Keratinocyte (primary cell): ENCODE results near the gene SCRN1.

Experiments used
- EZH2 ChIP-seq: IDR thresholded peaks from one replicate; pipeline ENCODE4 v1.6.1; 2012; ENCODE audit warnings: inconsistent platforms, mild to moderate bottlenecking, low read length, moderate library complexity
- TF ChIP-seq, protein P1 (sequence below), 3 experiments: IDR thresholded peaks in 1 of 3; conservative IDR thresholded peaks in 1 of 3; optimal IDR thresholded peaks in 1 of 3; 2 replicates in 2 of 3; 3 replicates in 1 of 3; pipeline versions ENCODE3 to v1.5.1; 2011; ENCODE audit warnings: low read length in 3 of 3, mild to moderate bottlenecking in 3 of 3, moderate library complexity in 2 of 3, control low read depth in 1 of 3, inconsistent platforms in 1 of 3; ENCODE audit not compliant: insufficient read depth in 2 of 3; ENCODE audit errors: extremely low read depth in 1 of 3

DNA sequence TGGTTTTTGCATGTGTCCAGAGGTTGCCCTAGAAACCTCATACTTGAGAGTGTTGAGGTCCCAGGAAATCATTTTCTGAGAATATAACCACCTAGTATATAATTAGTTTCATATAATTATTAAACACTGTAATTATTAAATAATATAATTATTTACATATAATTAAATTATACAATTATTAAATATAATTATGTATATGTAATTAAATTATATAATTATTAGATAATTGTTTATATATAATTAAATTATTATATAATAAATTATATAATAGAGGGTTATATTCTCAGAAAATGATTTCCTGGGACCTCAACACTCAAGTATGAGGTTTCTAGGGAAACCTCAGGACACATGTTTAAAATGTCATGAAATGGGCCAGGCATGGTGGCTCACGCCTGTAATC lies 27.6 kb downstream of the SCRN1 start:
- TF ChIP-seq, protein P1, sequence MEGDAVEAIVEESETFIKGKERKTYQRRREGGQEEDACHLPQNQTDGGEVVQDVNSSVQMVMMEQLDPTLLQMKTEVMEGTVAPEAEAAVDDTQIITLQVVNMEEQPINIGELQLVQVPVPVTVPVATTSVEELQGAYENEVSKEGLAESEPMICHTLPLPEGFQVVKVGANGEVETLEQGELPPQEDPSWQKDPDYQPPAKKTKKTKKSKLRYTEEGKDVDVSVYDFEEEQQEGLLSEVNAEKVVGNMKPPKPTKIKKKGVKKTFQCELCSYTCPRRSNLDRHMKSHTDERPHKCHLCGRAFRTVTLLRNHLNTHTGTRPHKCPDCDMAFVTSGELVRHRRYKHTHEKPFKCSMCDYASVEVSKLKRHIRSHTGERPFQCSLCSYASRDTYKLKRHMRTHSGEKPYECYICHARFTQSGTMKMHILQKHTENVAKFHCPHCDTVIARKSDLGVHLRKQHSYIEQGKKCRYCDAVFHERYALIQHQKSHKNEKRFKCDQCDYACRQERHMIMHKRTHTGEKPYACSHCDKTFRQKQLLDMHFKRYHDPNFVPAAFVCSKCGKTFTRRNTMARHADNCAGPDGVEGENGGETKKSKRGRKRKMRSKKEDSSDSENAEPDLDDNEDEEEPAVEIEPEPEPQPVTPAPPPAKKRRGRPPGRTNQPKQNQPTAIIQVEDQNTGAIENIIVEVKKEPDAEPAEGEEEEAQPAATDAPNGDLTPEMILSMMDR (optimal IDR thresholded peaks at IDR 0.05 in 1 of 3, IDR thresholded peaks at IDR 0.05 in 1 of 3, conservative IDR thresholded peaks at IDR 0.05 in 1 of 3; ENCODE audit: extremely low read depth in 1 of 3, insufficient read depth in 2 of 3, low read length in 3 of 3), result no peak
- no peak for TF ChIP-seq EZH2
